Measurements from ENCODE around the gene DMRTB1.

DMRTB1 gene

GRCh38 chr1:53460211-53460634 is 1.0 kb downstream of the DMRTB1 start:
- peaks cover 9% of the 10 kb centered on the region; the same call in 1 of the 2 replicates for H3K9me3 ChIP-seq (ENCODE audit: insufficient read depth, low read length)
- no peaks in the 10 kb centered on the region for H3K36me3 ChIP-seq (ENCODE audit: insufficient read depth, insufficient read length, low read length)
- peaks cover 3% of the 10 kb centered on the region for H3K4me1 ChIP-seq (ENCODE audit: insufficient read depth, insufficient read length)
- H3K9ac ChIP-seq (ENCODE audit: insufficient read length, low read depth) = no peak overlapping the region
- H3K27me3 ChIP-seq (ENCODE audit: insufficient read depth, insufficient read length) = peaks cover 13% of the 10 kb centered on the region
- no peak for DNase-seq (ENCODE audit: low read depth, low spot score)
- H3K4me3 ChIP-seq (ENCODE audit: insufficient read length, low read depth) = no peak overlapping the region
- TF ChIP-seq ZNF274 (IDR thresholded peaks at IDR 0.05; ENCODE audit: low read depth, low read length) (no peak), YY1 (IDR thresholded peaks at IDR 0.05; ENCODE audit: insufficient read depth, insufficient read length) (no peak), SUZ12 (IDR thresholded peaks at IDR 0.05; ENCODE audit: extremely low read depth, insufficient read depth, insufficient read length) (no peak)

DNA sequence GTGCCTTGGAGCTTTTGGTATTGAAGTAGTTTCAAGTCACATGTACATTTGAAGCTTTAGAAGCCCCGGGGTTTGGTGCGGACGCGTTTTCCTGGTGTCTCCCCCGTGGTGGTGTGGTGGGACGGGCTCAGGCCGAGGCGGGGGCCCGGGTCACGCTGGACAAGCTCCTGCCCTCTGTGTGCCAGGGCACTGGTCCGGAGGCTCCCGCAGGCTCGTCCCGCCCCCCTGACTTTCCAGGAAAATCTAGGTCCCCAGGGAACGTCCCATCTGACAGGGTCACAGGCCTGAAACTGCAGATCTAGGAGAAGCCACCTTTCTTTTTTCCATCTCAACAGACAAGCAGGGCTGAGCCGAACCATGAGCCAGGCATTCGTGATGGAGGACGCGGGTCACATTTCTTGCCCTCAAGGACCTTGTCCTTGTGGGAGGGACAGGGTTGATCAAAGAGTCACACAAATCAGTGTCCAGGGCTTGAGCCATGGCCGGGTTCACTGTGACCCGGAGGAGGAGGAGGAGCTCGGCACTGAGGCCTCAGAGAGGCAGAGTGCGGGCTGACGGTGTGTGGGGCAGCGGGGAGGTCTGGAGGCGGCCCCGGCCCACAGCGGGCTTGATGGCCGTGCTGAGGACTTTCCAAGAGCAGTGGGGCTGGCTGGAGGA is 1.6 kb downstream of the DMRTB1 start:
- TF ChIP-seq SUZ12 (IDR thresholded peaks at IDR 0.05; ENCODE audit: extremely low read depth, insufficient read depth, insufficient read length) = no peak
- no peak for TF ChIP-seq ZNF274 (IDR thresholded peaks at IDR 0.05; ENCODE audit: low read depth, low read length)
- no peak for TF ChIP-seq YY1 (IDR thresholded peaks at IDR 0.05; ENCODE audit: insufficient read depth, insufficient read length)
- Histone ChIP-seq H3K9ac (ENCODE audit: insufficient read length, low read depth) (no peak overlapping the region), H3K4me1 (ENCODE audit: insufficient read depth, insufficient read length) (peaks cover 3% of the 10 kb centered on the region), H3K9me3 (ENCODE audit: insufficient read depth, low read length) (peaks cover 9% of the 10 kb centered on the region; the same call in 1 of the 2 replicates), H3K27me3 (ENCODE audit: insufficient read depth, insufficient read length) (peaks cover 13% of the 10 kb centered on the region), H3K36me3 (ENCODE audit: insufficient read depth, insufficient read length, low read length) (no peaks in the 10 kb centered on the region), H3K4me3 (ENCODE audit: insufficient read length, low read depth) (no peak overlapping the region)
- DNase-seq (ENCODE audit: low read depth, low spot score) = no peak

GRCh38 chr1:53461323-53462044 is 2.3 kb downstream of the DMRTB1 start:
- H3K9ac ChIP-seq (ENCODE audit: insufficient read length, low read depth) = no peak overlapping the region
- DNase-seq (ENCODE audit: low read depth, low spot score) = no peak
- no peak overlapping the region for H3K4me3 ChIP-seq (ENCODE audit: insufficient read length, low read depth)
- H3K27me3 ChIP-seq (ENCODE audit: insufficient read depth, insufficient read length) = peaks cover 13% of the 10 kb centered on the region
- peaks cover 9% of the 10 kb centered on the region; the same call in 1 of the 2 replicates for H3K9me3 ChIP-seq (ENCODE audit: insufficient read depth, low read length)
- no peak for TF ChIP-seq YY1 (IDR thresholded peaks at IDR 0.05; ENCODE audit: insufficient read depth, insufficient read length)
- no peak for TF ChIP-seq ZNF274 (IDR thresholded peaks at IDR 0.05; ENCODE audit: low read depth, low read length)
- TF ChIP-seq SUZ12 (IDR thresholded peaks at IDR 0.05; ENCODE audit: extremely low read depth, insufficient read depth, insufficient read length) = no peak
- H3K36me3 ChIP-seq (ENCODE audit: insufficient read depth, insufficient read length, low read length) = no peaks in the 10 kb centered on the region
- H3K4me1 ChIP-seq (ENCODE audit: insufficient read depth, insufficient read length) = peaks cover 3% of the 10 kb centered on the region

- no peak for DNase-seq (ENCODE audit: low read depth, low spot score)
- peaks cover 13% of the 10 kb centered on the region for H3K27me3 ChIP-seq (ENCODE audit: insufficient read depth, insufficient read length)
- H3K9me3 ChIP-seq (ENCODE audit: insufficient read depth, low read length) = peaks cover 9% of the 10 kb centered on the region; the same call in 1 of the 2 replicates
- no peaks in the 10 kb centered on the region for H3K36me3 ChIP-seq (ENCODE audit: insufficient read depth, insufficient read length, low read length)
- H3K9ac ChIP-seq (ENCODE audit: insufficient read length, low read depth) = no peak overlapping the region
- peaks cover 3% of the 10 kb centered on the region for H3K4me1 ChIP-seq (ENCODE audit: insufficient read depth, insufficient read length)
- TF ChIP-seq YY1 (IDR thresholded peaks at IDR 0.05; ENCODE audit: insufficient read depth, insufficient read length) = no peak
- no peak for TF ChIP-seq SUZ12 (IDR thresholded peaks at IDR 0.05; ENCODE audit: extremely low read depth, insufficient read depth, insufficient read length)
- TF ChIP-seq ZNF274 (IDR thresholded peaks at IDR 0.05; ENCODE audit: low read depth, low read length) = no peak
- H3K4me3 ChIP-seq (ENCODE audit: insufficient read length, low read depth) = no peak overlapping the region
Observed at GRCh38 chr1:53462193-53462592, 3.0 kb downstream of the DMRTB1 start.

GRCh38 chr1:53462769-53463501 is 3.7 kb downstream of the DMRTB1 start:
- H3K4me1 ChIP-seq (ENCODE audit: insufficient read depth, insufficient read length) = peaks cover 3% of the 10 kb centered on the region
- DNase-seq (ENCODE audit: low read depth, low spot score) = no peak
- peaks cover 13% of the 10 kb centered on the region for H3K27me3 ChIP-seq (ENCODE audit: insufficient read depth, insufficient read length)
- H3K4me3 ChIP-seq (ENCODE audit: insufficient read length, low read depth) = no peak overlapping the region
- no peaks in the 10 kb centered on the region for H3K36me3 ChIP-seq (ENCODE audit: insufficient read depth, insufficient read length, low read length)
- peak overlapping the region; percentile 9 for H3K9ac ChIP-seq (ENCODE audit: insufficient read length, low read depth)
- peaks cover 9% of the 10 kb centered on the region; the same call in 1 of the 2 replicates for H3K9me3 ChIP-seq (ENCODE audit: insufficient read depth, low read length)
- TF ChIP-seq ZNF274 (IDR thresholded peaks at IDR 0.05; ENCODE audit: low read depth, low read length) (no peak), SUZ12 (IDR thresholded peaks at IDR 0.05; ENCODE audit: extremely low read depth, insufficient read depth, insufficient read length) (no peak), YY1 (IDR thresholded peaks at IDR 0.05; ENCODE audit: insufficient read depth, insufficient read length) (no peak)

- Histone ChIP-seq H3K27me3 (ENCODE audit: insufficient read depth, insufficient read length) (peaks cover 13% of the 10 kb centered on the region), H3K9ac (ENCODE audit: insufficient read length, low read depth) (no peak overlapping the region), H3K4me1 (ENCODE audit: insufficient read depth, insufficient read length) (peaks cover 3% of the 10 kb centered on the region), H3K4me3 (ENCODE audit: insufficient read length, low read depth) (no peak overlapping the region), H3K9me3 (ENCODE audit: insufficient read depth, low read length) (peaks cover 10% of the 10 kb centered on the region; the same call in 1 of the 2 replicates), H3K36me3 (ENCODE audit: insufficient read depth, insufficient read length, low read length) (no peaks in the 10 kb centered on the region)
- no peak for DNase-seq (ENCODE audit: low read depth, low spot score)
- TF ChIP-seq SUZ12 (IDR thresholded peaks at IDR 0.05; ENCODE audit: extremely low read depth, insufficient read depth, insufficient read length) (no peak), ZNF274 (IDR thresholded peaks at IDR 0.05; ENCODE audit: low read depth, low read length) (no peak), YY1 (IDR thresholded peaks at IDR 0.05; ENCODE audit: insufficient read depth, insufficient read length) (no peak)
Observed at GRCh38 chr1:53463961-53464899, 5.0 kb downstream of the DMRTB1 start.
